ENCODE data around the gene GAGE12H.
"Not testable (repeated sequence)": the region's sequence is repeated elsewhere in the genome, so short reads cannot be mapped to it uniquely, and the experiment has no call there.

Gene GAGE12H, protein sequence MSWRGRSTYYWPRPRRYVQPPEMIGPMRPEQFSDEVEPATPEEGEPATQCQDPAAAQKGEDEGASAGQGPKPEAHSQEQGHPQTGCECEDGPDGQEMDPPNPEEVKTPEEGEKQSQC

DNA sequence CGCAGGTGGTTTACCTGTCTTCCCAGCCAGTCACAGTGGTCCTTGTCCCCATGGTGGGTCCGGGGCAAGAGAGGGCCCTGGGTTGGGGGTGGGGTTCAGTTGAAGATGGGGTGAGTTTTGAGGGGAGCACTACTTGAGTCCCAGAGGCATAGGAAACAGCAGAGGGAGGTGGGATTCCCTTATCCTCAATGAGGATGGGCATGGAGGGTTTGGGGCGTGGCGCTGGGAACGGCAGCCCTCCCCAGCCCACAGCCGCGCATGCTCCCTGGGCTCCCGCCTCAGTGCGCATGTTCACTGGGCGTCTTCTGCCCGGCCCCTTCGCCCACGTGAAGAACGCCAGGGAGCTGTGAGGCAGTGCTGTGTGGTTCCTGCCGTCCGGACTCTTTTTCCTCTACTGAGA lies at the start of gene GAGE12H:
TSS of gene GAGE12H (plus strand) at position 301 of the 400 bp plus-strand sequence. CDS start 1,155 bp downstream, outside the sequence.
- DNase-seq, result not testable (repeated sequence)

DNA sequence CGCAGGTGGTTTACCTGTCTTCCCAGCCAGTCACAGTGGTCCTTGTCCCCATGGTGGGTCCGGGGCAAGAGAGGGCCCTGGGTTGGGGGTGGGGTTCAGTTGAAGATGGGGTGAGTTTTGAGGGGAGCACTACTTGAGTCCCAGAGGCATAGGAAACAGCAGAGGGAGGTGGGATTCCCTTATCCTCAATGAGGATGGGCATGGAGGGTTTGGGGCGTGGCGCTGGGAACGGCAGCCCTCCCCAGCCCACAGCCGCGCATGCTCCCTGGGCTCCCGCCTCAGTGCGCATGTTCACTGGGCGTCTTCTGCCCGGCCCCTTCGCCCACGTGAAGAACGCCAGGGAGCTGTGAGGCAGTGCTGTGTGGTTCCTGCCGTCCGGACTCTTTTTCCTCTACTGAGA lies 47.9 kb upstream of the GAGE12H start, which contains the start of gene GAGE12C:
TSS of gene GAGE12C (plus strand) at position 301 of the 400 bp plus-strand sequence. CDS start 1,155 bp downstream, outside the sequence.
- DNase-seq, result not testable (repeated sequence)

DNA sequence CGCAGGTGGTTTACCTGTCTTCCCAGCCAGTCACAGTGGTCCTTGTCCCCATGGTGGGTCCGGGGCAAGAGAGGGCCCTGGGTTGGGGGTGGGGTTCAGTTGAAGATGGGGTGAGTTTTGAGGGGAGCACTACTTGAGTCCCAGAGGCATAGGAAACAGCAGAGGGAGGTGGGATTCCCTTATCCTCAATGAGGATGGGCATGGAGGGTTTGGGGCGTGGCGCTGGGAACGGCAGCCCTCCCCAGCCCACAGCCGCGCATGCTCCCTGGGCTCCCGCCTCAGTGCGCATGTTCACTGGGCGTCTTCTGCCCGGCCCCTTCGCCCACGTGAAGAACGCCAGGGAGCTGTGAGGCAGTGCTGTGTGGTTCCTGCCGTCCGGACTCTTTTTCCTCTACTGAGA lies 38.3 kb upstream of the GAGE12H start, which contains the start of gene GAGE12D:
TSS of gene GAGE12D (plus strand) at position 301 of the 400 bp plus-strand sequence. CDS start 1,155 bp downstream, outside the sequence.
- DNase-seq, result not testable (repeated sequence)

DNA sequence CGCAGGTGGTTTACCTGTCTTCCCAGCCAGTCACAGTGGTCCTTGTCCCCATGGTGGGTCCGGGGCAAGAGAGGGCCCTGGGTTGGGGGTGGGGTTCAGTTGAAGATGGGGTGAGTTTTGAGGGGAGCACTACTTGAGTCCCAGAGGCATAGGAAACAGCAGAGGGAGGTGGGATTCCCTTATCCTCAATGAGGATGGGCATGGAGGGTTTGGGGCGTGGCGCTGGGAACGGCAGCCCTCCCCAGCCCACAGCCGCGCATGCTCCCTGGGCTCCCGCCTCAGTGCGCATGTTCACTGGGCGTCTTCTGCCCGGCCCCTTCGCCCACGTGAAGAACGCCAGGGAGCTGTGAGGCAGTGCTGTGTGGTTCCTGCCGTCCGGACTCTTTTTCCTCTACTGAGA lies 28.8 kb upstream of the GAGE12H start, which contains the start of gene GAGE12E:
TSS of gene GAGE12E (plus strand) at position 301 of the 400 bp plus-strand sequence. CDS start 1,155 bp downstream, outside the sequence.
- DNase-seq, result not testable (repeated sequence)

DNA sequence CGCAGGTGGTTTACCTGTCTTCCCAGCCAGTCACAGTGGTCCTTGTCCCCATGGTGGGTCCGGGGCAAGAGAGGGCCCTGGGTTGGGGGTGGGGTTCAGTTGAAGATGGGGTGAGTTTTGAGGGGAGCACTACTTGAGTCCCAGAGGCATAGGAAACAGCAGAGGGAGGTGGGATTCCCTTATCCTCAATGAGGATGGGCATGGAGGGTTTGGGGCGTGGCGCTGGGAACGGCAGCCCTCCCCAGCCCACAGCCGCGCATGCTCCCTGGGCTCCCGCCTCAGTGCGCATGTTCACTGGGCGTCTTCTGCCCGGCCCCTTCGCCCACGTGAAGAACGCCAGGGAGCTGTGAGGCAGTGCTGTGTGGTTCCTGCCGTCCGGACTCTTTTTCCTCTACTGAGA lies 19.2 kb upstream of the GAGE12H start, which contains the start of gene GAGE12F:
TSS of gene GAGE12F (plus strand) at position 301 of the 400 bp plus-strand sequence. CDS start 1,155 bp downstream, outside the sequence.
- DNase-seq, result not testable (repeated sequence)

DNA sequence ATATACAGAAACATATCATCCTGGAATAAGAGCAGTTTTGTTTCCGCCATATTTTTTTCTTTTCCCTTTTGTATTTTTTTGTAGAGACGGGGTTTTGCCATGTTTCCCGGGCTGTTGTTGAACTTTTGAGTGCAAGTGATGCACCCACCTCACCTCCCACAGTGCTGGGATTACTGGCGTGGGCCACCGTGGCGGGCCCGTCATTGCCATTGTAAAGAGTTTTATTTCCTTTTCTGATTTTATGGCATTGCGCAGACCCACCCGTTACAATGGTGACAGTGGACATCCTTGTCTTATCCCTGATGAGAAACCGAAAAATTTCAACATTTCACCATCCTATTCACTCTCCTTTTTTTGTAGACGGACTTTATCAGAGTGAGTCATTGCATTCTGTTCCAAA lies 11.0 kb upstream of the GAGE12H start:
- DNase-seq, result not testable (repeated sequence)

DNA sequence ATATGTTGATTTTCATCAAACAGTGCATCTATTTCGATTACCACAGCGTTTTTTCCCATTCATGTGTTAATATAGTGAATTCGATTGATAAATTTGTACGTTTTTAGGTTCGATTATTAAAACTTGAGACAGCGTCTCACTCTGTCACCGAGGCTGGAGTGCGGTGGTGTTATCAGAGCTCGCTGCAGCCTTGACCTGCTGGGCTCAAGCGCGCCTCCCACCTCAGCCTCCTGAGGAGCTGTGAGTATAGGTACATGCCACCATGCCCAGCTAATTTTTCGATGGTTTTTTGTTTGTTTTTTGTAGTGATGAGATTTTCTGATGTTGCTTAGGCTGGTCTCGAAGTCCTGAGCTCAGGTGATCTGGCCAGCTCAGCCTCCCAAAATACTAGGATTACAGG lies 10.6 kb upstream of the GAGE12H start:
- DNase-seq, result not testable (repeated sequence)

DNA sequence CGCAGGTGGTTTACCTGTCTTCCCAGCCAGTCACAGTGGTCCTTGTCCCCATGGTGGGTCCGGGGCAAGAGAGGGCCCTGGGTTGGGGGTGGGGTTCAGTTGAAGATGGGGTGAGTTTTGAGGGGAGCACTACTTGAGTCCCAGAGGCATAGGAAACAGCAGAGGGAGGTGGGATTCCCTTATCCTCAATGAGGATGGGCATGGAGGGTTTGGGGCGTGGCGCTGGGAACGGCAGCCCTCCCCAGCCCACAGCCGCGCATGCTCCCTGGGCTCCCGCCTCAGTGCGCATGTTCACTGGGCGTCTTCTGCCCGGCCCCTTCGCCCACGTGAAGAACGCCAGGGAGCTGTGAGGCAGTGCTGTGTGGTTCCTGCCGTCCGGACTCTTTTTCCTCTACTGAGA lies 9.6 kb upstream of the GAGE12H start, which contains the start of gene GAGE12G:
TSS of gene GAGE12G (plus strand) at position 301 of the 400 bp plus-strand sequence. CDS start 1,155 bp downstream, outside the sequence.
- not testable (repeated sequence) for DNase-seq

DNA sequence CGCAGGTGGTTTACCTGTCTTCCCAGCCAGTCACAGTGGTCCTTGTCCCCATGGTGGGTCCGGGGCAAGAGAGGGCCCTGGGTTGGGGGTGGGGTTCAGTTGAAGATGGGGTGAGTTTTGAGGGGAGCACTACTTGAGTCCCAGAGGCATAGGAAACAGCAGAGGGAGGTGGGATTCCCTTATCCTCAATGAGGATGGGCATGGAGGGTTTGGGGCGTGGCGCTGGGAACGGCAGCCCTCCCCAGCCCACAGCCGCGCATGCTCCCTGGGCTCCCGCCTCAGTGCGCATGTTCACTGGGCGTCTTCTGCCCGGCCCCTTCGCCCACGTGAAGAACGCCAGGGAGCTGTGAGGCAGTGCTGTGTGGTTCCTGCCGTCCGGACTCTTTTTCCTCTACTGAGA lies 9.4 kb downstream of the GAGE12H start, which contains the start of gene GAGE2A:
TSS of gene GAGE2A (plus strand) at position 301 of the 400 bp plus-strand sequence. CDS start 1,155 bp downstream, outside the sequence.
- not testable (repeated sequence) for DNase-seq

DNA sequence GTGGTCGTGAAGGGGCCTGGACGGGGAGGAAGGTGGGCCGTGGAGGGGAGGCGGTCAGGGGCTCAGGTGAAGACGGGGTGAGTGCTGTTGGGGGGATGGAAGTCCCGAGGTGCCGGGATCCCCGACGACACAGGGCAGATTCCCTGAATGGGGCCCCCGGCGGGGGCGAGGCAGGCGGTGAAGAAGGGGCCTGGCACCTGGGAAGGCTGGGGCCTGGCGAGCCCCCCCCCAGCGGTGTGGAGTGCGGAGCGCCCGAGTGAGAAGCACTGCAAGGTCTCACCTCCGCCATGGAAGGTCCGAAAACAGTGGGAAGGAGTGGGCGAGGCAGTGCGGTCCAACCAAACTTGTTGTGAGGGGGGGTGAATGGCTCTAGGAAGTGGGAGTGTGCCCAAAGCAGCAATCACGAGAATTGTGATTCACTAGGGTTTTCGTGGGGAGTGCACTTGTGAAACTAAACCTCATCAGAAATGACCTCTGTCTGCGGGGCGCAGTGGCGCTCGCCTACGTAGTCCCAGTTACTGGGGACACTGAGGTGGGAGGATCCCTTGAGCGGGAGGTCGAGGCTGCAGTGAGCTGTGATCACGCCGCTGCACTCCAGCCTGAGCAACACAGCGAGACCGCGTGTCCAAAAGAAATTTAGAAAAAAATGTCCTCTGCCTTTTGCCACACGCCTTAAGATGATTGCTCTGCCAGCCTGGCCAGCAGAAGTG lies 10.2 kb downstream of the GAGE12H start:
- DNase-seq, result not testable (repeated sequence)

DNA sequence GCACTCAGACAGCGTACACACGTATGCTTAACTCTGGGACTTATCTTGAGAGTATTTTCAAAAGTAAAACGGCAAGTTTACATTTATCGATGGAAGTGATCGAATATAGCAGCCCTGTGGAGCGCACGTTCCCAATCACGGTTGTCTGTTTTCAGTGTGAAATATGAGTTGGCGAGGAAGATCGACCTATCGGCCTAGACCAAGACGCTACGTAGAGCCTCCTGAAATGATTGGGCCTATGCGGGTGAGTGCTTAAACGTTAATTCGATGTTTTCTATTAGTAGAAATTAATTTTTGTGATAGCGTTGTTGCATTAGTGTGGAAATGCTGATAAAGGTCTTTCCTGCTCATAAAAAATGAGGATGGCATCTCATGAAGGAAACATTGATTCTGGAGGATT lies 10.7 kb downstream of the GAGE12H start:
- not testable (repeated sequence) for DNase-seq

DNA sequence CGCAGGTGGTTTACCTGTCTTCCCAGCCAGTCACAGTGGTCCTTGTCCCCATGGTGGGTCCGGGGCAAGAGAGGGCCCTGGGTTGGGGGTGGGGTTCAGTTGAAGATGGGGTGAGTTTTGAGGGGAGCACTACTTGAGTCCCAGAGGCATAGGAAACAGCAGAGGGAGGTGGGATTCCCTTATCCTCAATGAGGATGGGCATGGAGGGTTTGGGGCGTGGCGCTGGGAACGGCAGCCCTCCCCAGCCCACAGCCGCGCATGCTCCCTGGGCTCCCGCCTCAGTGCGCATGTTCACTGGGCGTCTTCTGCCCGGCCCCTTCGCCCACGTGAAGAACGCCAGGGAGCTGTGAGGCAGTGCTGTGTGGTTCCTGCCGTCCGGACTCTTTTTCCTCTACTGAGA lies 19.0 kb downstream of the GAGE12H start, which contains the start of gene GAGE1:
TSS of gene GAGE1 (plus strand) at position 301 of the 400 bp plus-strand sequence. CDS start 1,155 bp downstream, outside the sequence.
- not testable (repeated sequence) for DNase-seq

DNA sequence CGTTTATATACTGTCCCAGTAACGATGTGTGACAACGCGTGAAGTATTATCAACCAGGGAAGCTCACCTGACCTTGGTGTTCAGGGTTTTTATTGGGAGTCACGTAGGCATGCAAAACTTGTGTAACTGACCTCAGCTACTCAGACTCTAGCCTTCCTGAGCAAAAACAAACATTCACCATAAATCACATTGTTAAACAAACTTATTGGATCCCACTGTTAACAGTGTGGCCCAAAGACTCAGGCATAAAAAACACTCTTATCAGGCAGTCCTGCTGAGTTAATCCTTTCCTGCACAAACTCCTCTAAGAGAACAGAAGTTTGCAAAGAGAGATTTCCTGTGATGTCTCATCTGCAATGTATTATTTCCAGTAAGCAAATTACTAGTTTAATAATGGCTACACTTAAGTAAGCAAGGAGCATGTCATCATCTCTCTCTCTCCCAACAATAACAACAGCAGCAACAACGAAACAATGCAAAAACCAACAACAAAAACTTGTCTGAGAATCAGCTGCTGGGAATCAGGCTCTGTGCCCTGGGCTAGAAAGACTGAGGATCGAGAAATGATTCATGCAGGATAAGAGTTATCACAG lies 31.1 kb downstream of the GAGE12H start:
- DNase-seq, result no peak

DNA sequence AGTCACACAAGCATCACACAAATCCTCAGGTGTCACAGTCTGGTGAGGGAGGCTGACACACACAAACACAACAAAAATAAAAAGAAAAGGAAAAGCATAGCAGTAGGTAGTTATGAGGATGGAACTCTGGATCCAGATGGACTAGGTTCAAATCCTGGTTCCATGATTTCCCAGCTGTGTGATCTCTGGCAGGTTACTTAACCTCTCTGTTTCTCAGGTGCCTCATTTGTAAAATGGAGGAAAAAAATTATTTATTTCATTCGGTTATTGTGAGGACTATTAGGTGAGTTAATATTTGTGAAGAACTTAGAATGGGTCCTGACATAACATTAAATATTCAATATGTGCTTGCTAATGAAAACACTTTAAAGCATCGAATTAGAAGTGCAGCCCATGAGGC lies 38.8 kb downstream of the GAGE12H start:
- no peak for DNase-seq

DNA sequence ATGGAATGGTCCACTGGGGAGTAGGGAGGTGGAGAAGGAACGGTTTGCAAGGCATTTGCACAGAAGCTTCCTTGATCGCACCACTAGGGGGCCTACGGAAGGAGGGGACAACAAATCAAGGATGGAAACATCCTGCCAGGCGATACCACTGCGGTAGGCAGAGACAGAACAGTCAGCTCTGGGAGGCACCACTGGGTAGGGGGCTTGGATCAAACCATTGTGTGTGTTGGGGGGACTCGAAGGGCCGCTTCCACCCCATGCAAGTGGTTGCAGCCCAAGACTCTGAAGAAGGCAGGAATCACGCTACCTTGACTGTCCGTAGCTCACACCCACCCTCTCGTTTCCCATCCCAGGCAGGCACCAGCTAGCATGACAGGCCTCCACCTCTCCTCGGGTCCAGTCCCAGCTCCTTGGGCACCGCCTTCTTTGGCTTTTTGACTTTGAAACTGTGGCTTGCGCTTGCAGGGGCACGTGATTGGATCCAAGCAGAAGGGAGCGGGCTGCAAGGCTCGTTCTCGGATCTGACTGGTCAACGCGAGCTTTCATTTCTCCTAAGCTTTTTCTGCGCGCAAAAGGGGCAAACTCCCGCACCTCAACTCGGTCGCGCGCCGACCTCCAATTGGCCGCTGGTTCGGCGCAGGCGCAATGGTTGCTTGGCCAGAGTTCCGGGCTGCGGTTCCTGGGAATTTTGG lies 47.5 kb downstream of the GAGE12H start:
- DNase-seq, result no peak
